Fibroblast of lung (primary cell): Measurements from ENCODE around the gene ZSCAN22. TPM values are rescaled to one million over a fixed set of nuclear protein-coding genes. Genes with fewer than 3 reads are reported as not detected.

Experiments
- DNase-seq, 2 donors: peaks; one replicate each; pipeline versions ENCODE4 v3.0.0 to v3.0.0-alpha.2; 2010; ENCODE audit warnings: low read depth in 2 of 2
- H2AFZ ChIP-seq: 2 replicates; pipeline ENCODE4 v1.5.1; 2012; ENCODE audit warnings: low read length, control low read depth, inconsistent platforms
- H3K27ac ChIP-seq: 2 replicates; pipeline ENCODE4 v1.5.1; 2011; ENCODE audit warnings: low read length, control low read depth; ENCODE audit not compliant: insufficient read depth
- H3K27me3 ChIP-seq: 2 replicates; pipeline ENCODE4 v1.5.1; 2011; ENCODE audit warnings: mild to moderate bottlenecking, low read length; ENCODE audit not compliant: control insufficient read depth, insufficient read depth
- H3K36me3 ChIP-seq: 2 replicates; pipeline ENCODE4 v1.5.1; 2011; ENCODE audit warnings: low read length; ENCODE audit not compliant: control insufficient read depth, insufficient read depth
- H3K4me1 ChIP-seq: 2 replicates; pipeline ENCODE4 v1.5.1; 2011; ENCODE audit warnings: low read length; ENCODE audit not compliant: control insufficient read depth, insufficient read depth; ENCODE audit errors: extremely low read depth
- H3K4me2 ChIP-seq: 2 replicates; pipeline ENCODE4 v1.5.1; 2011; ENCODE audit warnings: low read length, control low read depth; ENCODE audit not compliant: insufficient read depth; ENCODE audit errors: extremely low read depth
- H3K4me3 ChIP-seq, 4 experiments: fragments of 200-600 bp in 1 of 4; sonication (generic) in 1 of 4; replicated peaks in 1 of 4; 2 replicates each; pipeline ENCODE4 v1.5.1; 2011 to 2016; ENCODE audit warnings: low read length in 4 of 4, low read depth in 3 of 4, mild to moderate bottlenecking in 3 of 4, control low read depth in 2 of 4, inconsistent platforms in 1 of 4, mixed read lengths in 1 of 4; ENCODE audit not compliant: insufficient read depth in 1 of 4; ENCODE audit errors: control extremely low read depth in 1 of 4
- H3K79me2 ChIP-seq: 2 replicates; pipeline ENCODE4 v1.5.1; 2012; ENCODE audit warnings: mild to moderate bottlenecking, low read length, inconsistent platforms; ENCODE audit not compliant: control insufficient read depth, insufficient read depth
- H3K9ac ChIP-seq: 2 replicates; pipeline ENCODE4 v1.5.1; 2011; ENCODE audit warnings: mild to moderate bottlenecking, low read length, control low read depth; ENCODE audit not compliant: insufficient read depth
- H3K9me3 ChIP-seq: 2 replicates; pipeline ENCODE4 v1.5.1; 2012; ENCODE audit warnings: low read depth, low read length; ENCODE audit not compliant: control insufficient read depth, insufficient read depth
- H4K20me1 ChIP-seq: 2 replicates; pipeline ENCODE4 v1.5.1; 2011; ENCODE audit warnings: low read length; ENCODE audit not compliant: control insufficient read depth, insufficient read depth; ENCODE audit errors: extremely low read depth
- EZH2 ChIP-seq: IDR thresholded peaks from 2 replicates; pipeline ENCODE4 v1.5.1; 2012; ENCODE audit warnings: low read length, control low read depth, mild to moderate bottlenecking; ENCODE audit errors: missing control alignments
- polyA plus RNA-seq, 2 donors: library from polyadenylated mRNA; depleted of rRNA in 1 of 2; stranded (reverse) in 1 of 2; unstranded in 1 of 2; fragments of >200 nt; gene quantifications; 2 replicates each; pipeline ENCODE4 v1.2.1, GENCODE V29; 2011 to 2012; ENCODE audit warnings: missing spikeins in 1 of 2
- total RNA-seq: library from RNA; depleted of rRNA; stranded (reverse); fragments of >200 nt; gene quantifications from 2 replicates; pipeline ENCODE4 v1.2.1, GENCODE V29; 2014
- TF ChIP-seq, protein P1 (sequence below), 2 donors: IDR thresholded peaks in 1 of 2; conservative IDR thresholded peaks in 1 of 2; 1 replicate in 1 of 2; 2 replicates in 1 of 2; pipeline ENCODE4 v1.5.1; 2011 to 2012; ENCODE audit warnings: low read length in 2 of 2, control low read depth in 1 of 2, inconsistent platforms in 1 of 2, low read depth in 1 of 2, mild to moderate bottlenecking in 1 of 2

Gene ZSCAN22
- total and polyA plus RNA-seq, 2 donors (not counting 1 experiment from before 2014, with no cell fraction given), result 2.8 to 3.0 TPM

DNA sequence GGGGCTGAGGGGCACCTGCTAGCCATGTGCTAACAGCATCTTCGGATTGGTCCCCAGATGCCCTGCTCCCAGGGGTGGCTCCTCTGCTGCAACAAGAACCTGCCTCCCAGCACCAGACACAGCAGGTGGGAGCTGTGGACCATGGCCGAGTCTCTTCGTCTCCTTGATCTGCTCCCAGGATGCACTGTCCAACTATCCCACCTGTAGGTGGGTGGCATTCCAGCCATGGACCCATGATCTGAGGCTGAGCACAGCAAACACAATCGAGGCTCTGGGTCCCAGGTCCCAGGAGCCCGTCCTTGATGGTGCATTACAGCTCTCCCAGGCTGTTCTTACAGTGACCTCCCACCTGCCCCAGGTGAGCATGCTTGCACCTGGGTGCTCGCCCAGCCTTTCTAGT is 52.5 kb downstream of the ZSCAN22 start:
- H4K20me1 ChIP-seq, result no peaks in the 10 kb centered on the region
- H3K79me2 ChIP-seq, result peaks cover 2% of the 10 kb centered on the region
- H3K9ac ChIP-seq, result no peak overlapping the region
- no peak for TF ChIP-seq EZH2
- TF ChIP-seq, protein P1, sequence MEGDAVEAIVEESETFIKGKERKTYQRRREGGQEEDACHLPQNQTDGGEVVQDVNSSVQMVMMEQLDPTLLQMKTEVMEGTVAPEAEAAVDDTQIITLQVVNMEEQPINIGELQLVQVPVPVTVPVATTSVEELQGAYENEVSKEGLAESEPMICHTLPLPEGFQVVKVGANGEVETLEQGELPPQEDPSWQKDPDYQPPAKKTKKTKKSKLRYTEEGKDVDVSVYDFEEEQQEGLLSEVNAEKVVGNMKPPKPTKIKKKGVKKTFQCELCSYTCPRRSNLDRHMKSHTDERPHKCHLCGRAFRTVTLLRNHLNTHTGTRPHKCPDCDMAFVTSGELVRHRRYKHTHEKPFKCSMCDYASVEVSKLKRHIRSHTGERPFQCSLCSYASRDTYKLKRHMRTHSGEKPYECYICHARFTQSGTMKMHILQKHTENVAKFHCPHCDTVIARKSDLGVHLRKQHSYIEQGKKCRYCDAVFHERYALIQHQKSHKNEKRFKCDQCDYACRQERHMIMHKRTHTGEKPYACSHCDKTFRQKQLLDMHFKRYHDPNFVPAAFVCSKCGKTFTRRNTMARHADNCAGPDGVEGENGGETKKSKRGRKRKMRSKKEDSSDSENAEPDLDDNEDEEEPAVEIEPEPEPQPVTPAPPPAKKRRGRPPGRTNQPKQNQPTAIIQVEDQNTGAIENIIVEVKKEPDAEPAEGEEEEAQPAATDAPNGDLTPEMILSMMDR (conservative IDR thresholded peaks at IDR 0.05 in 1 of 2, IDR thresholded peaks at IDR 0.05 in 1 of 2; ENCODE audit: low read depth in 1 of 2, low read length in 2 of 2), result no peak
- no peak overlapping the region for H3K27ac ChIP-seq
- H3K27me3 ChIP-seq, result no peaks in the 10 kb centered on the region
- peaks cover 4% of the 10 kb centered on the region for H3K4me1 ChIP-seq
- no peaks in the 10 kb centered on the region for H3K9me3 ChIP-seq
- H3K4me2 ChIP-seq, result peak overlapping the region; percentile 87
- no peak overlapping the region for H3K4me3 ChIP-seq
- DNase-seq, result no peak
- H2AFZ ChIP-seq, result no peak overlapping the region
- no peaks in the 10 kb centered on the region for H3K36me3 ChIP-seq

DNA sequence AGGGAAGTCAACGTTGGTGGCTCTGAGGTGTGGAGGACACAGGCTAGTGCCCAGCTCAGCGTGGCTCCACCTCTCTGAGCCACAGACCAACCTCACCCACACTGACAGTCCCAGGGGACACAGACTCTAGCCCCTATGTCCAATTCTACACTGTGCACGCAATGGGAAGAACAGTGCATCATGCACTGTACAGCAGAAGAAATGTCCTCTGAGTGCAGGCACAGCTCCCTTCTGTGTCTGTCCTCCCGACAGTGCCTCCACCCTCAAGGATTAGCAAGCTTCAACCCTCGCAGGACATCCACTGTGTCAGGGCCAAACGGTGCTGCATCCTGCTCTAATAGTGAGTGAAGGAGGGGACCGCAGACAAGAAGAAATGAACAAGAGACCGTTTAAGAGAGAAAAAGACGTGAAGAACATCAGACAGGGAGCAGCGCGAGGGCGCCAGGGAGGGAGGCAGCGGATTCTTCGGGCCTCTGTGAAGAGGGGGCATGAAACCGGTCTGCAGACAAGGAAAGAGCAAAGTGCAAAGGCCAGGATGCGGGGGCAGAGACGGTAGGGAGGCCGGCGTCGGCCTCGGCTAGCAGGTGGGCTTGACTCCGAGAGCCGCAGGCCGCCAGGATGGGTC is 53.4 kb downstream of the ZSCAN22 start:
- H3K27ac ChIP-seq, result peak overlapping the region; percentile 91
- no peaks in the 10 kb centered on the region for H3K36me3 ChIP-seq
- peaks cover 2% of the 10 kb centered on the region for H3K79me2 ChIP-seq
- H3K9ac ChIP-seq, result peak overlapping the region; percentile 72
- TF ChIP-seq EZH2, result no peak
- TF ChIP-seq, protein P1 (conservative IDR thresholded peaks at IDR 0.05 in 1 of 2, IDR thresholded peaks at IDR 0.05 in 1 of 2; ENCODE audit: low read depth in 1 of 2, low read length in 2 of 2), result no peak
- H3K4me1 ChIP-seq, result peaks cover 4% of the 10 kb centered on the region
- no peak for DNase-seq
- H3K4me3 ChIP-seq, result peak overlapping the region; percentile 65 to 86 (median 70)
- peak overlapping the region; percentile 88 for H2AFZ ChIP-seq
- H4K20me1 ChIP-seq, result no peaks in the 10 kb centered on the region
- H3K27me3 ChIP-seq, result no peaks in the 10 kb centered on the region
- no peaks in the 10 kb centered on the region for H3K9me3 ChIP-seq
- peak overlapping the region; percentile 87 for H3K4me2 ChIP-seq

DNA sequence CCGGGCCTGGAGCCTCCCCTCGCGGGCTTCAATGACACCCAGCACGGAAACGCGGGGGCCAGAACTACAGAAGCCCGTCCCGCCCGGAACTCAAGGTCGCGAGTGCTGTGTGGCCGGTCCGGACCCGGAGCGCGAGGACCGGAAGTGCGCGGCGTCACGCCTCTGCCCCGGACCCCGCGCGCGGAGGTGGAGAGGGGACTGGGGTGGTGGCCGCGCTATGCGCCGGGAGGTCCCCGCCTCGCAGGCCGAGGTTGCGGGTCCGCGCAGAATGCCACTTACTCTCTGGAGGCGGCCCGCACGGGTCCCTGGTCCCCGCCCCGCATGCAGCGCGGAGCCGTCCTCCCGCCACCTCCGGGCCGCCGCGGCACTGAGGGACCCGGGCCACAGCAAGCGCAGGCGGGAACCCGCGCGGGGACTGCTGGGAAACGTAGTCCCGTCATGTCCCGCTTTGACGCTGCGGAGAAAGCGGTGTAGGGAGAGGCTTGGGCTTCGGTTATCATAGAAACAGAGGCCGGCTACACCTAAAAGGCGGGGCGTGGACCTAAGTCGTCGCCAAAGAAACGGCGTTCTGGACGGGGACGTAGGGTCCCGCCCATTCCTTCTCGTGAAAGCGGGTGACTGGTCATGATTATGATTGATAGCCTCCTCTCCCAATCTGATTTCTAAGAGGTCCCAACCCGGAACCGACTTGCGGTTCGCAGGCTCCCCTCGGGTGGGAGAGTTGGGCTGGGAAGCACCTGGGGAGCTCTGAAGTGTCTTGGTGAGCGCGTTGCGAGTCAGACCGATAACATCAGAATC is 54.1 kb downstream of the ZSCAN22 start, which contains the start of gene ZNF837:
TSS of gene ZNF837 (minus strand) at position 369 of the 798 bp plus-strand sequence. CDS start 11,698 bp downstream, outside the sequence.
- TF ChIP-seq, protein P1 (conservative IDR thresholded peaks at IDR 0.05 in 1 of 2, IDR thresholded peaks at IDR 0.05 in 1 of 2; ENCODE audit: low read depth in 1 of 2, low read length in 2 of 2), result no peak
- TF ChIP-seq EZH2, result no peak
- DNase-seq, result peak; percentile 100
- Histone ChIP-seq H3K4me1 (peaks cover 5% of the 10 kb centered on the region), H3K27ac (peak within 1 kb of the TSS; percentile 91), H2AFZ (peak within 1 kb of the TSS; percentile 88), H3K4me3 (peak within 1 kb of the TSS; percentile 65 to 86 (median 74)), H3K4me2 (peak within 1 kb of the TSS; percentile 92), H3K9ac (peak within 1 kb of the TSS; percentile 72), H4K20me1 (no peaks in the 10 kb centered on the region), H3K36me3 (no peaks in the 10 kb centered on the region), H3K9me3 (no peaks in the 10 kb centered on the region), H3K79me2 (peaks cover 3% of the 10 kb centered on the region), H3K27me3 (no peaks in the 10 kb centered on the region)
